GM18517 (cell line): ENCODE measurements around the gene WDR5.
A peak's percentile ranks its signal among the peaks of the same experiment; 100 is the strongest.
"Not testable (repeated sequence)": the region's sequence is repeated elsewhere in the genome, so short reads cannot be mapped to it uniquely, and the experiment has no call there.

Experiments used
- ATAC-seq: cut with Tn5 transposase; IDR thresholded peaks from one replicate; pipeline ENCODE4 v1.9.1; 2021; ENCODE audit warnings: mild to moderate bottlenecking, moderate library complexity; ENCODE audit not compliant: unreplicated experiment

The WDR5 gene

DNA sequence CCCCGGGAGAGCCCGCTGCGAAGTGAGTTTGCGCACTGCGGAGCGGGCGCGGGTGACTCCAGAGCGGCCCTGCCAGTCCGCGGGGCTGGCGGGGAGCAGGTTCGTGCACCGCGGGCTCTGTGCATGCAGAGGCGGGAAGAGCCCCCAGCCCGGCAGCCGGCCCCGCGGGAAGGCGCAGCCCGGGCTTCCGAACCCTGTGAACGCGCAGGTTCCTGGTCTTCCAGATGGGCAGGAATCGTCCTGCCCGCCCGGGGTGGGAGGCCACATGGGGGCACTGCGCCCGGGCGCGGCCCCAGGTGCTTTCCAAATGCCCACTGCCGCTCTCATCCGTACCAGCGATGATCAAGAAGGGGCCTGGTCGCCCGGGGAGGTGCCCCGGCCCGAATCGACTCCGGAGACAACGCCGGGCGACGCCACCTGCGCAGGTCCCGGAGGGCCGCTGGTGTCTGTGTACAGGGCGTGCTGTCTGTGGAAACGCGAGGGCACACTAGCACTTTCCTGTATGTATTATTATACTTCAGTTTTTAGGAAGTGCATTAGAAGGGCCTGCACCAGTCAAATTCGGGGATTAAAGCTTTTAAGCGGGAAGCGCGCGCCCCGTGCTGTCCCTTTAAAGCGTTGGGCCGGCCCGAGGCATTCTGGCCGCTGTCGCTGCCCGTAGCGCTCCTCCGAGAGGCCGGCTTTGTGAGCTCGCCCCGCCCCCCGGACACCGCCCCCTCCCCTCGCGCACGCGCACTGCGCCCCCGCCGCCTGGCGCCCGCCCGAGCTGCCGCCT lies at the start of gene WDR5:
WDR5 (plus strand) TSS at position 740 of the 775 bp plus-strand sequence. CDS start 3,796 bp downstream, outside the sequence.
- peak; percentile 58 for ATAC-seq

- no peak for ATAC-seq
These were observed 47.7 kb upstream of the WDR5 start for GRCh38 chr9:134088063-134088725.

DNA sequence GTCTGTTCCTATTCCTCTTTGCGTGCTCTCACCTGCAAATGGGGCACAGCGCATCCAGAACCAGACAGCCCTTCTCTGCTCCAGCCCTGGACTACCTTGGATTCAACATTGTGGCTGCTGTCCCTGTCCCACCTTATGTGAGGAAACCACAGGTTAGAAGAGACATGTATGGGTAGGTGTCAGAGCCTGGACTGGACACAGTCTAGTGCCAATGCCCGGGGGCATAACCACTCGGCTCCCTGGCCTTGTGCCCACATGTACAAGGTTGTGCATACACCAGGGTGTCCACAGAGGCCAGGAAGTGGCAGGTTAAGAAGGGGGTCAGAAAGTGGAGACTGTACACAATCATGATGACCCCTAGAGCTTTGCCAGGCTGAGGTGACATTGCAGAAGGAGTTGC lies 45.9 kb upstream of the WDR5 start:
- no peak for ATAC-seq

- ATAC-seq = no peak
These were observed 36.6 kb upstream of the WDR5 start for GRCh38 chr9:134099123-134099761.

GRCh38 chr9:134100040-134100439 lies 35.8 kb upstream of the WDR5 start:
- ATAC-seq = no peak

DNA sequence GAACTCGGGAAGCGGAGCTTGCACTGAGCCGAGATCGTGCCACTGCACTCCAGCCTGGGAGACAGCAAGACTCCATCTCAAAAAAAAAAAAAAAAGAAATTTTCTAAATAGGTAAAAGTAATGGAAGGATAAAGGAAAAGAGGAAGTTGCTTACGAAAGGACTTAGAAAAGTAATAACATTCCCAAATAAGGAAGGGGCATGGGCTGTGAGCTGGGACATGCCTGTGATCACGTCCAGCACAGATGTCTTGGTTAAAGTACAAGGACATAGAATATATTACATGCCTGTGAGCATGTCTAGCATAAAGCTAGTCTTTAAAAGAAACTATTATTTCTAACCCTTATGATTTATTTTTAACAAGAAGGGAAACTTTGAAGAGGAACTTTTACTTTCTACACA lies 34.7 kb upstream of the WDR5 start:
- not testable (repeated sequence) for ATAC-seq

DNA sequence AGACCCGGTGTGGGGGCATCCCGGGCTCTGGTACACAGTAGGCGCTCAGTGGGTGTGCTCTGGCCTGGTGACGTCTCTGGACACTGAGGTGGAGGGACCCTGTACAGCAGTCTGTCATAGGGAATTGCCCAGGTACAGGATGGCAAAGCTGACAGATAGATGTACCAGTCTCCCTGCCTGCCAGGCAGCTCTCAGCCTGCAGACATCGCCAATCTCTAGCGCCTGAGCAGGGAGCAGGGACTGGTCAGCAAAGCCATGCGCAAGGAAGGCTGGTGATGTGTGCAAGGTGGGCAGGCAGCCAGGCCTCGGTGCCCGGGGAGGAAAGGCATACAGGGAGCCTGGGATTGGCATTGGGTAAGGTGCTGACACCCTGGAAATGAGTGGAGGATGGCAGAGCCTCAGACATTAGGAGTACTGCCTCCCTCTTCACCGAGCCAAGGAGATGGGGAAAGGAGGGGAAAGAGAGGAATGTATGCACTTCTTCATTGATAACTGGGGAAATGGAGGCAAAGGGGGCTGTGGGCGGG lies 34.2 kb upstream of the WDR5 start:
- ATAC-seq = no peak

DNA sequence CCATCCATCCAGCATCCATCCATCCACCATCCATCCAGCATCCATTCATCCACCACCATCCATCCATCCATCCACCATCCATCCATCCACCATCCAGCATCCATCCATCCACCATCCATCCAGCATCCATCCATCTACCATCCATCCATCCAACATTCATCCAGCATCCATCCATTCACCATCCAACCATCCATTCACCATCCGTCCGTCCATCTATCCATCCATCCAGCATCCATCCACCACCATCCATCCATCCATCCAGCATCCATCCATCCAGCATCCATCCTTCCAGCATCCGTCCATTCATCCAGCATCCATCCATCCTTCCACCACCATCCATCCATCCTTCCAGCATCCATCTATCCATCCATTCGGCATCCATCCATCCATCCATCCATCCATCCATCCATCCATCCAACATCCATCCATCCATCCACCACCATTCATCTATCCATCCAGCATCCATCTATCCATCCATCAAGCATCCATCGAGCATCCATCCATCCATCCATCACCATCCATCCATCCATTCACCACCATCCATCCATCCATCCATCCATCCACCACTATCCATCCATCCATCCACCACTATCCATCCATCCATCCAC lies 32.4 kb upstream of the WDR5 start:
- no peak for ATAC-seq

DNA sequence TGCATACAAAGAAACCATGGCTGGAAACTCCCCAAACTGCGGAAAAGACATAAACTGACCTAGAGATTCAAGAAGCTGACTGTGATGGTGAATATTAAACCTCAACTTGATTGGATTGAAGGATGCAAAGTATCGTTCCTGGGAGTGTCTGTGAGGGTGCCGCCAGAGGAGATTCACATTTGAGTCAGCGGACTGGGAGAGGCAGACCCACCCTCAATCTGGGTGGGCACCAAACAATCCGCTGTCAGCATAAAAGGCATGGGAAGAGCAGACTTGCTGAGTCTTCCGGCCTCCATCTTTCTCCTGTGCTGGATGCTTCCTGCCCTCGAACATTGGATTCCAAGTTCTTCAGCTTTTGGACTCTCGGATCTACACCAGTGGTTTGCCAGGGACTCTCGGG lies 24.8 kb upstream of the WDR5 start:
- ATAC-seq = no peak

DNA sequence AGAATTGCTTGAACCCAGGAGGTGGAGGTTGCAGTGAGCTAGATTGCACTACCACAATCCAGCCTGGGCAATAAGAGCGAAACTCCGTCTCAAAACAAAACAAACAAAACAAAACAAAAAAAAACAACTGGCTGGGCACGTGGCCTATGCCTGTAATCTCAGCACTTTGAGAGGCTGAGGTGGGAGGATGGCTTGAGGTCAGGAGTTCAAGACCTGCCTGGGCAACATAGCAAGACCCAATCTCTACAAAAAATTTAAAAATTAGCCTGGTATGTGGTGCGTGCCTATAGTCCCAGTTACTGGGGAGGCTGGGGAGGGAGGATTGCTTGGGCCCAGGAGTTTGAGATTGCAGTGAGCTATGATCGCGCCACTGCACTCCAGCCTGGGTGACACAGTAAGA lies 23.3 kb upstream of the WDR5 start:
- no peak for ATAC-seq

GRCh38 chr9:134118972-134119371 lies 16.9 kb upstream of the WDR5 start:
- ATAC-seq = not testable (repeated sequence)

DNA sequence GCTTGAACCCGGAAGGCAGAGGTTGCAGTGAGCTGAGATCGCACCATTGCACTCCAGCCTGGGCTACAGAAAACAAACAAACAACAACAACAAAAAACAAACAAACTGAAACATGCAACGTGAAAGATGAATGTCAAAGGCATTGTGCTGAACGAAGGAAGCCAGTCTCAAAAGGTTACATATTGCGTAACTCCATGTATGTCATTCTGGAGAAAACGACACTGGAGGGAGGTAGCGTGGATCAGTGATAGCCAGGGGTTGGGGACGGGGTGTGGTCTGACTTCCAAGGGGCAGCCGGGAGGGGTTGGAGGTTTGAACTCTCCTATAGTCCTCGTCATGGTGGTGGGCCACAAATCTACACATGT lies 12.1 kb upstream of the WDR5 start:
- no peak for ATAC-seq

GRCh38 chr9:134125413-134126095 lies 10.3 kb upstream of the WDR5 start:
- no peak for ATAC-seq

- no peak for ATAC-seq
These were observed 9.5 kb upstream of the WDR5 start for GRCh38 chr9:134126373-134126772.

- no peak for ATAC-seq
These were observed 8.8 kb upstream of the WDR5 start for GRCh38 chr9:134127065-134127580.

- ATAC-seq = no peak
These were observed 8.3 kb upstream of the WDR5 start for GRCh38 chr9:134127616-134128015.

GRCh38 chr9:134128727-134129679 lies 6.9 kb upstream of the WDR5 start:
- no peak for ATAC-seq

DNA sequence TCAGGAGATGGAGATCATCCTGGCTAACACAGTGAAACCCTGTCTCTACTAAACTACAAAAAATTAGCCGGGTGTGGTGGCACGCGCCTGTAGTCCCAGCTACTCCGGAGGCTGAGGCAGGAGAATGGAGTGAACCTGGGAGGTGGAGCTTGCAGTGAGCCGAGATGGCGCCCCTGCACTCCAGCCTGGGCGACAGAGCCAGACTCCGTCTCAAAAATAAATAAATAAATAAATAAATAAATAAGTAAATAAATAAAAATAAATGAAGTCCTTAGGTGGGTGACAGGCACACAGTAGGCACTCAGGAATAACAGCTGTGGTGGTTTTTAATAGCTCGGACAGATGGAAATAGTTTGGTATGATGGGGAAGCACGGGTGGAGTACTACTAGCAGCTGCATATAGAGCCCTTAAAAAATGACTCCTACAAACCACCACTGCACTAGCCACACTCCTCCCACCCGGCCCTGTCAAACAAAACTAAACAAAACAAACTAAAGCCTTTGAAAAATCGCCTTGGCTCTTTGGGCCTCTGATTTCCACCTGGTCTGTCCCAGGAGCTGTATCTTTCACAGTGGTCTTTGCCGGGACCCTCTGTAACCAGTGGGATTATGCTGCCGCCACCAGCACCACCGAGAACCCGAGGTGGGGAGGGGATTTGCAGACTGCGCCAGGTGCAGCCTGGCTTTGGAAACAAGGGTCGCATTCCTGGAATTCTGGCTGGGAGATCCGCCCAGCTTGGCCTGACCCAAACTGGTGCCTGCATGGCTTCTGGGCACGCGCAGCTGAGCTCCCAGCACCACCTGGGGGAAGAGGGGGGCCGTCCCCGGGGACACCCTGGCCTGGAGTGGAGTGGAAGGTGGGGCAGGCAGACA lies 5.1 kb upstream of the WDR5 start:
- ATAC-seq = no peak
